ENCODE measurements around the gene FAS.

Gene FAS

DNA sequence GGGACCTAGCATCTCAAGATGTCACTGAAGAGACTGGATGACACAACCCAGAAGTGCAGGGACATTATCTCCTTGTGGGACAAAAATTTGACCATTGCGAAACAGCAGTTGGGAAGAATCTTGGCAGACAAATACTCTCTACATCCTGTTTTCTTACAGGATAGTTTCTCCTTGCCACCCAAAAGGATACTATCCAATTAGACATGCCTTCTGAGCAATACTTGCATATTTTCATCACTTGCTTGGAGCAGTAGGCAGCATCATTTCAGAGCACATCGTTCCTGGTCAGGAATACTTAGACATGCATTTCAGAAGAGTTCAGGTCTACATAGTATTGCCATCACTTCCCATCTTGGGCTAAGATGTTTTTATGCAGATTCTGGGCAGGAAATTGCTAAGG lies 56.8 kb downstream of the FAS start:
- no peak for DNase-seq

GRCh38 chr10:89051593-89051992 lies 61.0 kb downstream of the FAS start:
- DNase-seq: no peak

- DNase-seq: no peak
Observed at GRCh38 chr10:89053555-89053954, 63.0 kb downstream of the FAS start.

DNA sequence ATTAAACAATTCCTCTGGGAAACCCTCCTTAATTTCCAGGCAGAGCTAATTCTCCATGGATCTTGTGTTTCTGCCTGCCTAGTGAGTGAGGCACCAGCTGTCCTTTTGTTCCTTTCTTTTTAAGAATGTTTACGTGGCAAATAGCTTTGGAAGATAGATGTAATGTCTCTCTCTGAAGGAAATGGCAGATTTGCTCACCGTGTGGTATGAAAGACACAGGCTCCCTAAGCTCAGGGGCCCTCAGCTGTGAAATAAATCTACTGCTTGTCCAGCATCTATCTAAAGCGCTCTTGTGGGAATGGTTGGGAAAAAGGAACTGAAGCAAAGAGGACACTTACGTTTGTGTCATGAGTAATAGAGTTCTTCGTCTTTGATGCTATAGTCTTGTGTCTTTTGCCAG lies 64.6 kb downstream of the FAS start:
- DNase-seq: no peak

GRCh38 chr10:89062861-89063260 lies 72.3 kb downstream of the FAS start:
- no peak for DNase-seq

DNA sequence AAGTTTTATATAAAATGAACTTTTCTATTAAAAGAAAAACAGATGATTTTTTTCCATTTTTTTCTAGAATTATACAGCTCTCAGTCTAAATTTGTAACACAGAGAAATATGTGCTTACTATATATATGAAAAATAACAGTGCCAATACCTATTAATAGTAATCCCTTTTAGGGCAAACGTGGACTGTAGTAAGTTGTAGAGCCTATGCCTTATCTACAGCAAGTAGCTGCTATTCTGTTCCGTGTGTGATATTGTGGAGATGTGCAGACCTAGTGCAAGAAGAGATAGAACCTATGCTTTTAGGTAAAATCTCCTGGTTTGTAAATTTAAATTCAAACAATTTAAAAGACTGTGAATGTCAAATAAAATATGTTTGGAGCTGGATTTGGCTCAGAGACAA lies 72.9 kb downstream of the FAS start:
- no peak for DNase-seq

- no peak for DNase-seq
Observed at GRCh38 chr10:89064748-89065147, 74.2 kb downstream of the FAS start.

All from activated CD4-positive, alpha-beta T cell treated with anti-CD3 and anti-CD28 coated beads for 4 hours (primary cell).